GM18508 (cell line): ENCODE measurements around the gene AMTN.
"Not testable (repeated sequence)": the region's sequence is repeated elsewhere in the genome, so short reads cannot be mapped to it uniquely, and the experiment has no call there.

Experiments
- ATAC-seq: cut with Tn5 transposase; IDR thresholded peaks from one replicate; pipeline ENCODE4 v1.9.1; 2021; ENCODE audit warnings: moderate number of reproducible peaks; ENCODE audit not compliant: insufficient read depth, unreplicated experiment

The AMTN gene

GRCh38 chr4:70518269-70518668 is at the start of gene AMTN:
AMTN (plus strand) TSS chr4:70518569; CDS start chr4:70518778, 209 bp downstream.
- no peak for ATAC-seq

GRCh38 chr4:70471897-70472296 is 46.5 kb upstream of the AMTN start, which contains the start of gene MUC7:
MUC7 (plus strand) TSS chr4:70472197; CDS start chr4:70474022, 1,825 bp downstream.
- ATAC-seq = no peak

- ATAC-seq = no peak
Observed at GRCh38 chr4:70473679-70474078, 44.7 kb upstream of the AMTN start.

GRCh38 chr4:70488748-70489147 is 29.6 kb upstream of the AMTN start:
- ATAC-seq = no peak

GRCh38 chr4:70496231-70496630 is 22.1 kb upstream of the AMTN start:
- no peak for ATAC-seq

DNA sequence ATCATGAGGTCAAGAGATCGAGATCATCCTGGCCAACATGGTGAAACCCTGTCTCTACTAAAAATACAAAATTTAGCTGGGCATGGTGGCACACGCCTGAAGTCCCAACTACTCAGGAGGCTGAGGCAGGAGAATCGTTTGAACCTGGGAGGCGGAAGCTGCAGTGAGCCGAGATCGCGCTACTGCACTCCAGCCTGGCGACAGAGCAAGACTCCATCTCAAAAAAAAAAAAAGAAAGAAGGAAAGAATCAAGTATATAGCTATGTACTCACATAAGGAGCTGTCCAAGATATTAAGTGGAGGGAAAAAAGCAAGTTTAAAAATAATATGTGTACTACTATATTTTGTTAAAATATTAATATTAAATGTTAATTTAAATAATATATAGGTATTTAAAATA is 16.5 kb upstream of the AMTN start:
- not testable (repeated sequence) for ATAC-seq

DNA sequence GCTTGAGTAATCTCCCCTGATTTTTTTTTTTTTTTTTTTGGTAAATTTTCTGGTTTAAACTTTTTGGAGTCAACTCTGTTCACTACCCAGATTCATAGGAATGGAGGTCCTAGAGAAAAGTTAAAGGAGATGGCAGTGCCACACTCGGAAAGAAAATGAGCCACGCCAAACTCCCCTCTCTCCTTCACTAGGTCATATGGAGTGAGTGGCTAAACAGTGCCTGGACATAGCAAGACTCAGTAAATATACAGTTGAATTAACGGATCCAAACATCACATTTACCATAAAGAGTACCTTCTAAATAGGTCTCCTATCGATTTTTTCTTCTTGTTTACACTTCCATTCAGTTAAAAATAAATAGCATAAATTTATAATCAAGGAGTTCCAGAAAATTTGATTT is 13.6 kb upstream of the AMTN start:
- ATAC-seq = no peak

DNA sequence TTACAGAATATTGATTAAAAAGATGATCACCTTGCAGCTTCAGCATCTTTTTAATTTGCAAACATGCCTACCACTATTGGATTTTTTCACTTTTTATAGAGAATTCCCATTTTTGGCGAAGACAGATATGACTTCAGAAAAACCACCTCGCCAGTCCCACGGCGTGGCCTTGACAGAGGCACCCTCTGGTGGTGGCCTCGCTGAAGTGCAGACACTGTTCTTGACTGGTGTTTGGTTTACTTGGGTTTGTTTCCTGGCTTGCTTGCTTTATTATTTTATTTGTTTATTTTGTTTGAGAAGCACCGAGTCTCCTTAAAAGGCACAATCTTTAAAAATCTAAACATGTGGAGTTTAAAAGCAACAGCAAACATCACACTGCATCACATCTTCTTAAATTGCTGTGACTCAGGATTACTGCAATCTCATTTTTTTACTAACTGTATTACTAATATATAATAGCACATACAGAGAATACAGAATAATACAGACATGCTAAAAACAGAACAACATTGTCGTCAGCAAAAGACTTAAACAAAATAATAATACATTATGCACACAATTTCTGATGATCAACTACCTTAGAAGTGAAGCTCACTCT is 13.1 kb upstream of the AMTN start:
- peak; percentile 82 for ATAC-seq

DNA sequence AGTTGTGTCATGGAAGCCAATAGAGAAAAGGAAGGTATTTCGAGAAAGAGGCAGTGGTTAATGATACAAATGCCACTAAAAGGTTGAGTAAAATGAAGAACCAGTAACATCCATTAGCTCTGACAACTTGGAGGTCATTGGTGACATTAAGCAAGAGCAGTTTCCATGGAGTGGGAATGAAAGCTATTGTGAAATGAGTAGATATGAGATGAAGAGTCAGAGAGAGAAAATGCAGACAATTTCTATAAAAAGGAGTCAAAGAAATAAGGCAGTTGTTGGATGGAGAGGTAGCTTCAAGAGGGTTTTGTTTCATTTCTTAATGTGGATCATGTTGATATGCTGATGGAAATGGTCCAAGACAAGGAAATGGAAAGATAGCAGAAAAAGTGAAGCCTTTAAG is 9.6 kb upstream of the AMTN start:
- ATAC-seq = no peak

- ATAC-seq = no peak
Observed at GRCh38 chr4:70511365-70511764, 7.0 kb upstream of the AMTN start.

DNA sequence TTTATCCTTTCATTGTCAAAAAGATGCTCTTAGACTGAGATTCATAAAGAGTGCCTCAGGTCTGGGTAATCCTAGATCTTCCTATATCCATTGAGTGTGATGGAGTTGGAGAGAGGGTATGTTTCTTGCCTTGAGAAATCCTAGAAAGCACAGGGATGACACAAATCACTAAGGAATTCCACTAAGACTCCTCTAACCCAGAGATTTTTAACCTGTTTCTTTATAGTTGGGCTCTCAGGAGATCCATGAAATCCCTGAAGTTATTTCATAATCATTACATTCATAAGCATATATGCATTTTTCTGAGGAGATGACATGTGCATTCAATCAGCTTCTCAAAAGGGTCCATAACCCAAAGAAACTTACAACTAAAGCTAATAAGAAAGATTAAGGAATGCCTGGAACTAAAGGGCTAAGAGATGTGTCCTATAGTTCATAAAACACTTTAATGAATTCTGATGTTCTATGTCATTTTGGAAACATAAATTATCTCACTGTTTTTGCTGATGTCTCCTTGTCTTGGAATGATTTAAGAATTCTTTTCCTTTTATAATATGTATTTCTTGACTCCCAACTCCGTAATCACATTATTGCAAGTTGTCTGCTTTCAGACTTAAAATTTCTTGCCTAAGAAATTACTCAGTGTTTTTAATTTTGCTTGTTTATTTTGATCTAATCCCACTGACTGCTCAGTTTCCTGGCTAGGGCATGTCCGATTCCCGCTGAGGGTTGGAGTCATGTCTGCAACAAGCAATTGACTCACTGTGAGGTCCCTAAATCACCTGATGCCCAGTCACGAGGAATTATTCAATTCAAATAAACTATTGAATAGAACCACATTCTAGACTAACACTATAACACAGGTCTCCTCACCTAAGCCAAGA is 2.8 kb upstream of the AMTN start:
- no peak for ATAC-seq

DNA sequence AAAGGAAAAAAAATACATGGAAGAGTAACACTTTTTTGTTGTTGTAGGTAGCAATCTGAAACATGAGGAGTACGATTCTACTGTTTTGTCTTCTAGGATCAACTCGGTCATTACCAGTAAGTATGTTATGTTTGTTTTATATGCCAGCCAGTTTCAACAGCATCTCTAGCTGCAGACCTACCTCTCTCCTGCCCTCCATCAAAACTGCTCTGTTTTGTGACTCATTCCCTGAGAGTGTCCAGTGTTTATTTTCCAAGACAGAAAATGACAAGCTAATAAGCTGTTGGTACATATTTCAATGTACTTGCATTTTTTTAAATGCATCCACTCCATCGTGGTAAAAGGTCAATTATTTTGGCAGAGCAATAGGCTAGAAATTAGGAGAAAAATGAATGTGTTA is 347 bp downstream of the AMTN start:
- ATAC-seq = no peak

DNA sequence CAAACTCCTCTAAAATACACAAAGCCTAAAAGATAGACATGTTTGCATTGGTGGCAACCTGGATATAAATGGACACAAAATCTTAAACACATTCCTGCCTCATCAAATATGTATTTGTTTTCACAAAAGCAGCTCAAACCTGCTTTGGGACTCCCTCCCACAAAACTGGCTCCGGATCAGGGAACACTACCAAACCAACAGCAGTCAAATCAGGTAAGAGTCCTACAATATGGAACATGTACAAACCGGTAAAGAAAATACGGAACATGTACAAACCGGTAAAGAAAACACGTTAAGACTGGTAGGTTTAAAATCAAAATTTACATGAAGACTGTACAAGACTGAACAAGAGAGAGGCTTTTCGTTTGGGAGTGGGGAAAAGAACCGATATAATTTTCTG is 4.3 kb downstream of the AMTN start:
- no peak for ATAC-seq

DNA sequence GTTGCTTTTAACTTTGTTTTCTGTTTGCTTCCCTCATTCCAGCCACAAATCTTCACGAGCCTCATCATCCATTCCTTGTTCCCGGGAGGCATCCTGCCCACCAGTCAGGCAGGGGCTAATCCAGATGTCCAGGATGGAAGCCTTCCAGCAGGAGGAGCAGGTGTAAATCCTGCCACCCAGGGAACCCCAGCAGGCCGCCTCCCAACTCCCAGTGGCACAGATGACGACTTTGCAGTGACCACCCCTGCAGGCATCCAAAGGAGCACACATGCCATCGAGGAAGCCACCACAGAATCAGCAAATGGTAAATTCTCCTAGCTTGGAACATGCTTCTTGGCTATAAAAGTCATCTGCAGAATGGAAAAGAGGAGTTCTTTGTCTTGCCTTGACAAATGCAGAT is 12.6 kb downstream of the AMTN start:
- no peak for ATAC-seq

GRCh38 chr4:70531981-70532380 is 13.6 kb downstream of the AMTN start:
- ATAC-seq = no peak

- ATAC-seq = peak; percentile 60
Observed at GRCh38 chr4:70533211-70533610, 14.8 kb downstream of the AMTN start.

DNA sequence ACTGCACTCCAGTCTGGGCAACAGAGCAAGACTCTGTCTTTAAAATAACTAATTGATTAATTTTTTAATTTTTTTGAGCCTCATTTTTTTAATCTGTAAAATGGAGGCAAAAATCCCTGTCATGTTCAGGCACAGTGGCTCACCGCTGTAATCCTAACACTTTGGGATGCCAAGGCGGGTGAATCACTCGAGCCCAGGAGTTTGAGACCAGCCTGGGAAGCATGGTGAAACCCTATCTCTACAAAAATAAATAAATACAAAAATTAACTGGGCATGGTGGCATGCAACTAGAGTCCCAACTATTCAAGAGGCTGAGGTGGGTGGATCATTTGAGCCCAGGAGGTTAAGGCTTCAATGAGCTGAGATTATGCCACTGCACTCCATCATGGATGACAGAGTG is 15.4 kb downstream of the AMTN start:
- no peak for ATAC-seq

DNA sequence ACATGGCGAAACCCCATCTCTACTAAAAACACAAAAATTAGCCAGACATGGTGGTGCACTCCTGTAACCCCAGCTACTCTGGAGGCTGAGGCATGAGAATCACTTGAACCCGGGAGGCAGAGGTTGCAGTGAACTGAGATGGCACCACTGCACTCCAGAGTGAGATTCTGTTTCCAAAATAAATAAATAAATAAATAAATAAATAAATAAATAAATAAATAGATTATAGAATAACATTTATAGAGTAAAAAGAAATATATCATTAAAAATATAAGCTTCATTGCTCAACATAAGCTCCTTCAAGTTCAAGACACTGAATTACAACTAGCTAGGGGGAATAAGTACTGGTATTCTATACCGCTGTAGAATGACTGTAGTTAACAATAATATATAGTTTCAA is 16.5 kb downstream of the AMTN start:
- not testable (repeated sequence) for ATAC-seq

DNA sequence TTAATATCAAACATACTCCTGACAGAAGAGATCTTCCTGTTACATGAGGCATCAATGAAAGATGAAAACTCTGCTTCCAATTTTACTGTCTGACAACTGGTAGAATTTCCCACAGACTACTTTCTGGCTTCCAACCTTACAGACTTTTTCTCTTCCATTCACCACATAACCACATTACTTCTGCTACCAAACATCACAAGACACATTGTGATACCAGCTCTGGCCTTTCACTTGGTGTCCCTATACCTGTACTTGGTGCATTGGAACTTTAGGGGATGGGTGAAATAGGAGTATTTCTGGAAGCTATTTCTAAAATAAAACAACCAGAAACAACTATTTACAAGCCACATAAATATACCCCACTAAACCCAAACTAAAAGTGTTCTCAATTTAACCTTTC is 20.5 kb downstream of the AMTN start:
- peak; percentile 52 for ATAC-seq

DNA sequence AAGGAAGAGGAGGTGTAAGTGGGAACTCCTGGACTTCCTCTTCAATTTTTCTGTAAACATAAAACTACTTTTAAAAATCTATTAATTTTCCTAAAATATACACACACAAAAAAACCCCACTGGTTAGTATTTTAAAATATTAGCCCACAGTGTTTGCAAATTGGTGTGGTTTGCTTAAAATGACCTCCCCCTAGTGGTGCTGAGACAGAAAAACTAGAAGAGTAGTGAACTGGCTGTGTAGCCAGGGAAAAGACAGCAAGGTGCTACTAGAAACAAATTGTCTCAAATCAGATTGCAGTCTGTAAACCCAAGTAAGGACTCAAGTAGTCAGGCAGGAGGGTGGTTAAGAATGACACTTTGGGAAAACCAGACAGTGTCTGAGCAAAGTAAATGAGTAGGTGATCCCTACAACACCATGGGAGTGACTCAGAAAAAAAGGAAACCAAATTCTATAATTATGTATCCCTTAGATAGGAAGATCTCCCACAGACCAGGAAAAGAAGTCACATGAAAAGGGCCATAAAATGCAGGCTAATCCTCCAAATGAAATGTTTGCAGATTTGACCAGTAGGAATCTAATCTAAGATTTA is 26.0 kb downstream of the AMTN start:
- ATAC-seq = peak; percentile 68

DNA sequence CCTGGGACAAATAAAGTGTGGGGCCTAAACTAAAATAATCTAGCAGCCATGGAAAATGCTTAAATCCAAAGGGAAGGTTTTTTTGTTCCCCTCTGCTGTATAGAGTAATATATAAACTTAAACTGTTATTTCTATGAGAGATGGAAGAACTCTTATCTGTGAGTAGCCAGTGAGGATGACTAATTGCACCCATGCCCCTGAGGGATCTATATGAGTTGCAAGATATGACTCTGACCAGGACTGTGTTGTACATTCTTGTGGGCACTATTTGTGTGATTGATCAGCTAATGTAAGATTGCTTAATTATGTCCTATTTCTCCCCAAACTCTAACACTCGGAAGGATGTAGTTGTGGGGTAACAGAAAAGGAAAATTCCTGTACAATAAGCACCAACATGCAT is 38.5 kb downstream of the AMTN start:
- ATAC-seq = no peak
